Esophagus squamous epithelium (tissue), 4 donors: ENCODE results near the gene HSPA4.

ENCODE experiments used
- CTCF ChIP-seq, 6 experiments: fragments of 450-650 bp in 4 of 6; fragments of 200-600 bp in 2 of 6; sonication (generic) in 2 of 6; IDR thresholded peaks; one replicate each; pipeline ENCODE4 v1.5.1; 2016 to 2019; ENCODE audit warnings: antibody characterized with exemption in 6 of 6, mild to moderate bottlenecking in 4 of 6, moderate library complexity in 4 of 6
- POLR2A ChIP-seq, 4 donors: fragments of 450-650 bp; IDR thresholded peaks; one replicate each; pipeline ENCODE4 v1.6.1; 2017; ENCODE audit warnings: antibody characterized with exemption in 4 of 4, mild to moderate bottlenecking in 4 of 4, moderate library complexity in 3 of 4

- TF ChIP-seq CTCF (IDR thresholded peaks at IDR 0.05), result no peak
- no peak for TF ChIP-seq POLR2A (IDR thresholded peaks at IDR 0.05)
Measured at GRCh38 chr5:133015466-133015865, 36.3 kb upstream of the HSPA4 start.
